HUDEP-2 (cell line): ENCODE data around the gene ILF2.
A peak's percentile ranks its signal among the peaks of the same experiment; 100 is the strongest.
"Not testable (repeated sequence)": the region's sequence is repeated elsewhere in the genome, so short reads cannot be mapped to it uniquely, and the experiment has no call there.

Experiments used
- DNase-seq, 76 experiments: peaks; one replicate each; lab custom pipeline; 2025; ENCODE audit not compliant: unreplicated experiment in 76 of 76; lab: John Stamatoyannopoulos, UW

The ILF2 gene

DNA sequence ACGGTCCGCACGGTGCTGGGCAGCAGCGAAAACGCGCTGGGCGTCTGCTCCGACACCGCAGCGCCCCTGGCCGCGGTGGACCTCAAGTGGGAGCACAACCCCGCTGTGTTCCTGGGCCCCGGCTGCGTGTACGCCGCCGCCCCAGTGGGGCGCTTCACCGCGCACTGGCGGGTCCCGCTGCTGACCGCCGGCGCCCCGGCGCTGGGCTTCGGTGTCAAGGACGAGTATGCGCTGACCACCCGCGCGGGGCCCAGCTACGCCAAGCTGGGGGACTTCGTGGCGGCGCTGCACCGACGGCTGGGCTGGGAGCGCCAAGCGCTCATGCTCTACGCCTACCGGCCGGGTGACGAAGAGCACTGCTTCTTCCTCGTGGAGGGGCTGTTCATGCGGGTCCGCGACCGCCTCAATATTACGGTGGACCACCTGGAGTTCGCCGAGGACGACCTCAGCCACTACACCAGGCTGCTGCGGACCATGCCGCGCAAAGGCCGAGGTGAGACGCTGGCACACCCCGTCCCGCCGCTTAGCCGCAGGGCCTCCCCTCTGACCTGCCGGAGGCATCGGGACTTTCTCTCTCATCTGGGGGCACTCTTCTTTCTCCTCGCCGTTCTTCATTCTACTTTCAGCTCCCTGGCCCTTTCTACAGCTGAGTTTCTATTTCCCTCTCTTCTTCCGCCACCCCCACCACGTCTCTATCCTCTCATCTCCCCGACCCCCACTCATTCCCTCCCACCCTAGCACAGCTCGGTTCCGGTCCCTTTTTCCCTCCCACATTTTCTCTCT is 8.7 kb upstream of the ILF2 start:
- DNase-seq: no peak

DNA sequence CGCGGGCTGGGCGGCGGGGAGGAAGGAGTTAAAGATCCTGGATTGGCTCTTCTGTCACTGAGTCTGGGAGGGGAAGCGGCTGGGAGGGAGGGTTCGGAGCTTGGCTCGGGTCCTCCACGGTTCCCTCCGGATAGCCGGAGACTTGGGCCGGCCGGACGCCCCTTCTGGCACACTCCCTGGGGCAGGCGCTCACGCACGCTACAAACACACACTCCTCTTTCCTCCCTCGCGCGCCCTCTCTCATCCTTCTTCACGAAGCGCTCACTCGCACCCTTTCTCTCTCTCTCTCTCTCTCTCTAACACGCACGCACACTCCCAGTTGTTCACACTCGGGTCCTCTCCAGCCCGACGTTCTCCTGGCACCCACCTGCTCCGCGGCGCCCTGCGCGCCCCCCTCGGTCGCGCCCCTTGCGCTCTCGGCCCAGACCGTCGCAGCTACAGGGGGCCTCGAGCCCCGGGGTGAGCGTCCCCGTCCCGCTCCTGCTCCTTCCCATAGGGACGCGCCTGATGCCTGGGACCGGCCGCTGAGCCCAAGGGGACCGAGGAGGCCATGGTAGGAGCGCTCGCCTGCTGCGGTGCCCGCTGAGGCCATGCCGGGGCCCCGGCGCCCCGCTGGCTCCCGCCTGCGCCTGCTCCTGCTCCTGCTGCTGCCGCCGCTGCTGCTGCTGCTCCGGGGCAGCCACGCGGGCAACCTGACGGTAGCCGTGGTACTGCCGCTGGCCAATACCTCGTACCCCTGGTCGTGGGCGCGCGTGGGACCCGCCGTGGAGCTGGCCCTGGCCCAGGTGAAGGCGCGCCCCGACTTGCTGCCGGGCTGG is 7.9 kb upstream of the ILF2 start, which contains the start of gene NPR1:
Gene NPR1, plus strand, starts transcription at position 170 of the 818 bp plus-strand sequence. Its CDS starts 421 bp downstream, at position 591.
- peak in 8 of 76 experiments; percentile 5 to 42 (median 13) for DNase-seq

DNA sequence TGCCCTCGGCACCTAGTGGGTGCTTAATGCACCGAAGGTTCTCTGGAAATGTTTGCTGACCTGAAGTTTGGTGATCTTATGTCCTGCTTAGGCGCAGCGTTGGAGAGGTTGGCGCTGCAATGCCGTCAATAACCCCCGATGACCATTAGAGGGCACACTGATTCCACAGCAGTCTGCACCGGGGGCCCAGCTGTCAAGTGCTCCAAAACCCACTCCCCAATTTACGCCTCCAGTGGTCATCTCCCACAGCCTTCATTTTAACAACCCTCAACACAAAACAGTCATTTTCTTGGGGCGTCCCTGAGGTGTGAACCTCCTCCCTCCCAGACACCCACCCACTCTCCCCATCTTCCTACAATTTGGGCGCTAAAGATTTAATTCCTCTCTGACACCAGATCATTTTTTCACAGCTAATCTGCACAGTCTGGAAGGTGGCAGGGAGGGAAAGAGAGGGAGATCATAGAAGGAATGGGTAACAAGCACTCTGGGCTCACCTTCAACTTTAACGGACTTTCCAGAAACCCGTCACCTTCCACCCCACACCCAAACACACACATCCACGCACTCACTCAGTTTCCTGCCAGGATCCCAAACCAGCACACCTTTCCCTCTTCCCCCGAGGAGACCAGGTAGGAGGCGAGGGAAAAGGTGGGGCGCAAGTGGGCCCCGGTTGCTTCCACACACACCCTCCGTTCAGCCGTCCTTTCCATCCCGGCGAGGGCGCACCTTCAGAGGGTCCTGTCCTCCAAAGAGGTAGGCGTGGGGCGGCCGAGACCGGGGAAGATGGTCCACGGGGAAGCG is 7.1 kb upstream of the ILF2 start:
- DNase-seq: peak in 23 of 76 experiments; percentile 3 to 40 (median 27)

DNA sequence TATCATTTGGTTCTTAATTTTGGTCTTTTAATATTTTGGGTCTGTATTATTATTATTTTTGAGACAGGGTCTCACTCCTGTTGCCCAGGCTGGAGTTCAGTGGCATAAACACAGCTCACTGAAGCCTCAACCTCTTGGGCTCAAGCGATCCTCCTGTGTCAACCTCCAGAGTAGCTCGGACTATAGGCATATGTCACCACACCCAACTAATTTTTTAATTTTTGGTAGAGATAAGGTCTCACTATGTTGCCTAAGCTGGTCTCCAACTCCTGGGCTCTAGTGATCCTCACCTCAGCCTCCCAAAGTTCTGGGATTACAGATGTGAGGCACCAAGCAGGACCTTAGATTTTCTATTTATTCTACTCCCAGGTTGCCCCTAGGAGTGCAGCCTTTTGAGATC is 2.7 kb upstream of the ILF2 start:
- DNase-seq: no peak

DNA sequence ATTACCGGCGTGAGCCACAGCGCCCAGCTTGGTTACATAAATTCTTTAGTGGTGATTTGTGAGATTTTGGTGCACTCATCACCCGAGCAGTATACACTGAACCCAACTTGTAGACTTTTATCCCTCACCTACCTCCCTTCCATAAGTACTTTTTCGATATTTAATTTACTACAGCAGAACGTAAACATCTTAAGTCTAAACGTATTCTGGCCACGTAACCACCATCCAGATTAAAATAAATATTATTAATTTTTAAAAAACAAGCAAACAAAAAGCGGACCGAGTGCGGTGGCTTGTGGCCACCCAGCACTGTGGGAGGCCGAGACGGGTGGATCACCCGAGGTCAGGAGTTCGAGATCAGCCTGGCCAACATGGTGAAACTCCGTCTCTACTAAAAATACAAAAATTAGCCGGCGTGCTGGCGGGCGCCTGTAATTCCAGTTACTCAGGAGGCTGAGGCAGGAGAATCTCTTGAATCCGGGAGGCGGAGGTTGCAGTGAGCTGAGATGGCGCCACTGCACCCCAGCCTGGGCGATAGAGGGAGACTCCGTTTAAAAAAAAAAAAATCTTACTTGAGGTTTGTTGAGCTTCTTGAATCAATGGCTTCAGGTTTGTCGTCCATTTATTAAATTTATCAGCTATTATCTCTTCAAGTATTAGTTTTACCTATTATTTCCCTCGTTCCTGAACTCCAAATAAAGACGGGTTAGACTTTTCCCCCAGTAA is 998 bp upstream of the ILF2 start:
- DNase-seq: peak in 56 of 76 experiments; percentile 13 to 77 (median 44)

DNA sequence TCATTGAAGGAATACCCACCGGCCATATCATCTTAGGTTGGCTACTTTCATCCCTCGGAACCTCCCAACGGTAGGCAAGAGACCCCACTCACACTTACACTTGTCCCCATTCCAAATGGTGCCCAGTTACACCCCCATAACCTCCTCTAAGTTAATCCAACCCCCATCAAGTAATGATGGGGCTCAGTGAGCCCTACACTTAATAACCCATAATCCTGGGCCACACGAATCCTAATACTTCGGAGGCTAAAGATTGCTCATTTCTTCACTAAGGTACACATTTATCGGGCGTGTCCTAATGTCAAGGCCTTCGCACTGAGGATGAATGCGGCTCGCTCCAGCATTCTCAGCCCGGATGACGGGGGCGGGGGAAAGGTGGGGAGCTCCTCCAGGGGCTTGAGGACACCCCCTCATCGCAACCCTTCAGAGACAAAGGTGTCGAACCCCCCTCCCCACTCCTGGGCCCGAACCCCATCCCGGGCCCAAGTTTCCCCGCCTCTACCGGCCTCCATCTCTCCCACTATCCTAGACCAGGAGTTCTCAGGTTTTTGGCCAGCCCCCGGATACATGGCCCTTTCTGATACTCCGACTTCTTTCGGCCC is 435 bp downstream of the ILF2 start:
- no peak for DNase-seq

DNA sequence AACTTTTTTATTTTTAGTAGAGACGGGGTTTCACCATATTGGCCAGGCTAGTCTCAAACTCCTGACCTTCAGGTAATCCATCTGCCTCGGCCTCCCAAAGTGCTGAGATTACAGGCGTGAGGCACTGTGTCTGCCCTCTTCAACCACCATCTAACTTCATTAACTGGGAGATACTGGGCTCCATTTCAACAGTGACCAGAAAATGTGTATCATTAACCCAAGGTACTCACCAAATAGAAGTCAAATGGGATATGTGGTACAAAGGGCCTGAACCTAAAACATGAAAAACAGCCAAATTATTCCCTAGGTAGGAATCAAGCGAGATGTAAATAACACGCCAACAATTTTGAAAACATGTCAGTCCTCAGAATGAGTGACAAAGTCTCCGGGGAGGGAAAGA is 1.2 kb downstream of the ILF2 start:
- DNase-seq: no peak

DNA sequence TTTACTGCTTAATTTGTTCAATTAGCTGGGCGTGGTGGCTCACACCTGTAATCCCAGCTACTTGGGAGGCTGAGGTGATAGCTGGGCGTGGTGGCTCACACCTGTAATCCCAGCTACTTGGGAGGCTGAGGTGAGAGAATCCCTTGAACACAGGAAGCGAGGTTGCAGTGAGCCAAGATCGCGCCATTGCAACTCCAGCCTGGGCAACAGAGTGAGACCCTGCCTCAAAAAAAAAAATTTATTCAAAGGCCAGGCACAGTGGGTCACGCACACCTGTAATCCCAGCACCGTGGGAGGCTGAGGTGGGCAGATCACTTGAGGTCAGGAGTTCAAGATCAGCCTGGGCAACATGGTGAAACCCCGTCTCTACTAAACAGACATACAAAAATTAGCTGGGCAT is 2.1 kb downstream of the ILF2 start:
- DNase-seq: not testable (repeated sequence)

DNA sequence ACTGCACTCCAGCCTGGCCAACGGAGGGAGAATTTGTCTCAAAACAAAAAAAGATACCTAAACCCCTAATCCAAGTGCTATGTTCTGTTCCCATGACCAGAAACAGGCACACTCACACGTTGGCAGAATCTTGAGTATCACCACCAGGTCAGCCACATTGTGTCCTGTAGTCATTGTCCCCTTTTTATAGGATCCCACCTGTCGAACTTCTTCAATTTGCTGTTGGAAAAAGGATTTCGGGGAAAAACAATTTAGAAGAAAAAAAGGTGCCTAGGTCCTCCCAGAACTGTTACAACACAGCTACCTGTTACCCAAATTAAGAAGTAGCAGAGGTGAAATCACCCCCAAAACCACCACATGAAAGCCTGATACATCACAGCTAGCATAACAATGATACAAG is 3.4 kb downstream of the ILF2 start:
- DNase-seq: no peak

DNA sequence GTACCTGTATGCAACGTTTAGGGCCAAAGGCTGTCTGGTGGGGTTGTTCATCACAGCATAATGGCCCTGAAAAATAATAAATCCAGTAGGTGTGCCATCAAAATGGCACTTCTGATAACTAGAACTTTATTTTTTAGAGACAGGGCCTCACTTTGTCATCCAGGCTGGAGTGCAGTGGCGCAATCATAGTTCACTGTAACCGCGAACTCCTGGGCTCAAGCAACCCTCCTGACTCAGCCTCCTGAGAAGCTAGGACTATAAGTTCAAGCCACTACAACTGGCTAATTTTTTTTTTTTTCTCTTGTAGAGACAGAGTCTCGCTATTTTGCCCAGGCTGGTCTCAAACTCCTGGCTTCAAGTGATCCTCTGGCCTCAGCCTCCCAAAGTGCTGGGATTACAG is 7.6 kb downstream of the ILF2 start:
- DNase-seq: no peak

DNA sequence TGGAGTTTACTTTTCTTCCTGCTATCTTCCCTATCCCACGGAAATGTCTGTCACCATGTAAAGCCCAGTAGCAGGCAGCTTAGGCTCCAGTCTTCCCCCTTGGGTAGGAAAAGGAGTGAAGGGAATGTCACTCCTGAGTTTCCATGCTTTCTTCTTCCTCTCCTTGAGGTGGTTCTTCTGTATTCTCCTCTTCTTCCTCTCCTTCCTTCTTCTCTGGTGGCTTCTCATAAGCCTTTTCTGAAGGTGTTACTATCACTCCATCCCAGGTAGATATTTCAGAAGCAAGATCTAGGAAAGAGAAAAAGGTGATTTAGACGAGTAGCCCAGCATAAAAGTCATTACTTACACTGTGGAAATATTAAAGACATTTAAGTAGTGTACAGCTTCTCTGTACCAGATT is 8.5 kb downstream of the ILF2 start:
- no peak for DNase-seq

DNA sequence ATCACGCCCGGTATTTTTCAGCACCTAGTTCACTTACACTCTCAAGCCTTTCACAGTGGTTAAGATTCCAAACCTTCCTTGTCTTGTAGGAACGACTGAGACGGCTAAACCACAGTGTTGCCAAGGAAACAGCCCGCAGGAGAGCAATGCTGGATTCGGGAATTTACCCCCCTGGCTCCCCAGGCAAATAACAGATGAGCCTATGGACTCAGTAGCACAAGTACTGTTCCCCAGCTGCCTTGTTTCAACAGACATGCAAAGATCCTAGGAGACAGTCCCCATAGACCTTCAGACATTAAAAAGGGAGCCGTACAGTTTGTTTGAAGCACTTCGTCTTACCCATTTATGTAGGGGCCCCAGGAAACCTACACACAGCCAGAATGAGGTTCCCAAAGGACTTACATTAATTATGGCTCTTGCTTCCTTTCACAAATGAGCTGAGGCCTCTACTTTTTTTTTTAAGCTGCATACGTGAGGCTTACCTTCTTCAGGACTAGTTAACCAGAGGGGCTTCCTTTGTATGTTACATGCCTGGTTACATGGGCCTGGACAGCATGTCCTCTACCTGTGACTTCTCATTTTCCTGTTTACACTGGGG is 9.6 kb downstream of the ILF2 start:
- DNase-seq: no peak

DNA sequence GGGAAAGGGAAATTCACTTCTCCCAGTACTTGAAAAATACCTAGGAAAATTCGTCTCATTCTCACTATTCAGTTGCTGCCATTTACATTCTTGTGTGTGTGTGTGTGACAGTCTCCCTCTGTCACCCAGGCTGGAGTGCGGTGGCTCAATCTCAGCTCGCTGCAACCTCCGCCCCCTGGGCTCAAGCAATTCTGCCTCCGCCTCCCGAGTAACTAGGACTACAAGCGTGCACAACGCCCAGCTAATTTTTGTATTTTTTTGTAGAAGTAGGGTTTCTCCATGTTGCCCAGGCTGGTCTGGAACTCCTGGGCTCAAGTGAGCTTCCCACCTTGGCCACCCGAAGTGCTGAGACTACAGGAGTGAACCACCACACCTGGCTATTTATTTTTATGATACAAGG is 11.1 kb downstream of the ILF2 start:
- DNase-seq: no peak

DNA sequence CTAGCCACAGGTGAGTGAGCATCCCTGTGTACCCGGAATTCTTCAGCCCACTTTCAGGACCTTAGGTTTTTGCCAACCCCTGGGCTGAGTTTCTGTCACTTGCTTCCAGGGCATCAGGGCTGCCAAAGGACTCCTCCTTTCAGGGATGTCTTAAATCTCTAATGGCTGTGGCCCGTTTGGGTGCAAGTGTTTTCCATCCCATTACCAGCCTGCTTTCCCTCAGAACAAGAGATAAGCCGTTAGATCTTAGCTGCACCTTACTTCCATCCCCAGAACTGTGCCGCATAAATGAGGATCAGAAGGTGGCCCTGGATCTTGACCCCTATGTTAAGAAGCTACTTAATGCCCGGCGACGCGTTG is 11.6 kb downstream of the ILF2 start:
- peak in 1 of 76 experiments; percentile 42 for DNase-seq

DNA sequence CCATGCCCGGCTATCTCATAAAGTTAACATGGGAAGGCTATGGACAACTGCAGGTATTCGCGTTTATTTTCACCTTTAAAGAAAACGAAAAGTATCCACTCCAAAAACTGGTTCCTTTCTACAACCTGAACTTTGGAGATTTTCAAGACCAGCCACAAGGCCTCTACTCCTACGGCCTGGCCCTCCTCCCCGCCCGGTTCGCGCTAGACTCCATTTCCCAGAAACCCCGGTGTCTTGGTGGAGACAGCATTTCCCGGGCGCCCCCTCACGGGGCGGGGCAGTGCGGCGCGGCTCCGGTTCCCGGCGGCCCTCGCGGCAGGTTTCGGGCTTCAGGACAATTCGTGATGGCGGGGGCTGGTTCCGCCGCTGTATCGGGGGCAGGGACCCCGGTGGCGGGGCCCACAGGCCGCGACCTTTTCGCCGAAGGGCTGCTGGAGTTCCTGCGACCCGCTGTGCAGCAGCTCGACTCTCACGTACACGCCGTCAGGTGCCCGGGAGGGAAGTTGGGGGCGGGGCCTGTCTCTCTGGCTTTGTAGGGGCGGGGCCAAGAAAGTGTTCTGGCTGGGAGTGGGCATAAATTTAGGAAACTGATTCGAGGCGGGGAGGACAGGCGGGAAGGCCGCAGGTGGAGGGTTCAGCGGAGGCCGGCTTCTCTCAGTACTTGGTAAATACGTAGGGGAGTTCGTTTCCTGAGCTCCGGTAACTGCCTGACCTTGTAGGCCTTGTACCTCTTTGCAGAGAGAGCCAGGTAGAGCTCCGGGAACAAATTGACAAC is 12.2 kb downstream of the ILF2 start, which contains the start of gene SNAPIN:
Gene SNAPIN, plus strand, starts transcription at position 304 of the 775 bp plus-strand sequence. Its CDS starts 41 bp downstream, at position 345.
- peak in 75 of 76 experiments; percentile 28 to 98 (median 83) for DNase-seq

DNA sequence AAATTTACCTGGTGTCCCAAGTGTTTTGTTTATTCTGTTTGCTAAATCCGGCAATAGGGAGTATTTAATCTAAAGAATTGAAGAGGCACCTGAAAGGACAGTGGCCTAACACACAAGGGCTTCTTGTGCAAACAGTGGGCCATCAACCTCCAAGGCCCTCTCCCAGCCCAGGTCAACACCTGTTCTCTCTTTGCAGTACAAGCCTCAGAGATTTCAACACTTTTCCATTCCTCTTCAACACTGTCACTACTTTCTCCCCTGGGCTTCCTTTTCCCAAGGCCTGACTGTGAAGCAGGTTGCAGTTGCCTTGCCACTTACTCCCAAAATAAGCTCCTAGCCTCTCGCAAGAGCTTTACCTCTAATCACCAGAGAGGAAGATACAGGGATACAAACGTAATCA is 15.5 kb downstream of the ILF2 start:
- DNase-seq: no peak

DNA sequence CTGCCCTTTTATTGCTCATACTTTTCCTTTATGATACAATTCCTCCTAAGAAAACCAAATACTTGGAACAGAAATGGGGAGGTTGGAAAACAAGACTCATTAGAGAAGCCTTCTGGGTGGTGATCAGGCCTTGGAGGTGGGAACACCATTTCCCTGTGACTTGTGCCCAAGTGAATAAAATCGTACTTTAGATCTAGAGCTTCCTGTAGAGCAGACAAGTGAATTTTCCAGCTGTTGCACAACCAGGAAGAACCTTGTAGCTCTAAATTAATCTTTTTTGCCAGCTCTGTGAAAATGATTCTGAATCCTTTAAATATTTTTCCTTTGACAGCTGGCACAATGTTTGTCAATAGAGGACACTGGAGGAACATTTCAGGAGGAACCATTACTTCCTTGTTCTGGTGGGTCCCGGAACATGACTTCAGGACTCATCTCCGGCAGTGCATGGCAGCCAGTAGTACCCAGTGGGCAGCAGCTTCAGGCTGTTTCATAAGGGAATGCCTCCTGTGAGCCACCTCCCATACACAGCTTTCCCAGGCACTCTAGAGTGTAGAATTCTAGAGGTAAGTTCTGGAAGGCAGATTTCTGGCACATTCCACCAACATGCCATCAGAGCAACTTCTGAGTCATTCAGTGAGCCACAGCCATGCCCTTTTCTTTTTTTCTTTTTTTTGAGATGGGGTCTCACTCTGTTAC is 17.8 kb downstream of the ILF2 start:
- DNase-seq: no peak

DNA sequence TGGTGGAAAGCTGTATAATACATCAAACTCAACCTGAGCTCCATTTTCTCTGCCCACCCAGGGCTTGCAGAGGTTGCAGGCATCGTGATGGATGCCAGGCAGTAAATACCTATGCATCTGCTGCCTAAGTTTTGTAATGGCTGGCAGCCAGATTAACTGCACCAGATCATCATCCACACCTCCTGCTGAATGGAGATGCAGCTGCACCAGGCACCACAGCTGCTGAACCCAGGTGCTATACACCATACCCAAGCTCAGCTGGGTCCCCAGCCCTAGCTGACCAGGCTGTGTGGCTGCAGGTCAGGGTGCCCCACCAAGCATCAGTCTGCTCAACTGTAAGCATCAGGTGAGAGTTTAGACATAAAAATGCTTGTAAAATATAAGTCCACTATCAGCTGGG is 19.0 kb downstream of the ILF2 start:
- no peak for DNase-seq
